ENCODE results near the gene TAF4.

DNA sequence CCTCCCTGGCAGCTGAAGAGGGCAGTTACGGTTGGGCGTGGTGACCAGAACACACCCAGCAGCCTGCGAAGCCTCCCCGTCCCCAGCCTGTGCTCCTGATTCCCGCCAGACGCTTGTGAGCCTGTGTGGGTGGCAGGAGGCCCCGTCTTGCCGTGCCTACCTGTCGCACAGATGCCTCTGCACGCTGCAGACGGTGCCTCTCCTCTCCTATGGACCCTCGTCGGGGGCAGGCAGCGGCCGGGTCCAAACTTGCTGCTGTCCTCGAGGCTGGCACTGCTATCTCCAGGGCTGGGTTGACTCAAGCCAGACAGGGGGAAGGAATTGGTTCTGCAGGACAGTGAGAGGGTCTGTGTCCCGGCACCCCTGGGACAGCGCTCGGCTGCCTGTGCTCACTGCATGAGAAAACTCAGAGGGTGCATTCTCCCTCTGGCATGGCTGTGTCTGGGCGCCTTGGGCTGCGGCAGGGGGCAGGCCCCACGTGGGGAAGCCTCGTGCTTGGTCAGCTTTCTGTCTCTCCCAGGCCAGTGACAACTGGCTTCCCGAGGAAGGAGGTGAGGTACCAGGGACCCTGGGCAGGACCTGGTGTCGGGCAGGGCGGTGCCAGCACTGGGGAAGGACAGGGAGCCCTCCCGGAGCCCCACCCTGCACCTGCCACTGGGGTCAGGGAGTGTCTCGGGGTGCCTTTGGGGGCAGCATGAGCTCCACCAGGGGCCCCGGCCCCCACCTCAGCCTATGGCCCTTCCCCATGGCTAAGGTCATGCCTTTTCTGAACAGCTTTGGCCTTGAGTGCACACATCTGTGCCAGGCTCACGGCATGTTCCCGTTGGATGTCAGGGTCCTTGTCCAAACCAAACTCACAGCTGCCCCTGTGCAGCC, 127.5 kb downstream of the TAF4 start:
- no peak for TF ChIP-seq POLR2A (IDR thresholded peaks at IDR 0.05)
- TF ChIP-seq, protein P1, sequence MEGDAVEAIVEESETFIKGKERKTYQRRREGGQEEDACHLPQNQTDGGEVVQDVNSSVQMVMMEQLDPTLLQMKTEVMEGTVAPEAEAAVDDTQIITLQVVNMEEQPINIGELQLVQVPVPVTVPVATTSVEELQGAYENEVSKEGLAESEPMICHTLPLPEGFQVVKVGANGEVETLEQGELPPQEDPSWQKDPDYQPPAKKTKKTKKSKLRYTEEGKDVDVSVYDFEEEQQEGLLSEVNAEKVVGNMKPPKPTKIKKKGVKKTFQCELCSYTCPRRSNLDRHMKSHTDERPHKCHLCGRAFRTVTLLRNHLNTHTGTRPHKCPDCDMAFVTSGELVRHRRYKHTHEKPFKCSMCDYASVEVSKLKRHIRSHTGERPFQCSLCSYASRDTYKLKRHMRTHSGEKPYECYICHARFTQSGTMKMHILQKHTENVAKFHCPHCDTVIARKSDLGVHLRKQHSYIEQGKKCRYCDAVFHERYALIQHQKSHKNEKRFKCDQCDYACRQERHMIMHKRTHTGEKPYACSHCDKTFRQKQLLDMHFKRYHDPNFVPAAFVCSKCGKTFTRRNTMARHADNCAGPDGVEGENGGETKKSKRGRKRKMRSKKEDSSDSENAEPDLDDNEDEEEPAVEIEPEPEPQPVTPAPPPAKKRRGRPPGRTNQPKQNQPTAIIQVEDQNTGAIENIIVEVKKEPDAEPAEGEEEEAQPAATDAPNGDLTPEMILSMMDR (IDR thresholded peaks at IDR 0.05): no peak

All from Peyer's patch (tissue), 4 donors.